T-helper 1 cell treated with Interleukin-12 subunit alpha and Interleukin-12 subunit beta and Interleukin-4 antibody, amounts not matched to agents 30 μg/mL and 1 μg/mL, for 36 hours (primary cell): ENCODE measurements around the gene ZNF630.
"Not testable (repeated sequence)": the region's sequence is repeated elsewhere in the genome, so short reads cannot be mapped to it uniquely, and the experiment has no call there.

Experiments used
- H3K27ac Mint-ChIP-seq: one replicate; pipeline ENCODE4 v1.8.0; 2021; ENCODE audit warnings: mild to moderate bottlenecking, mixed read lengths
- H3K27me3 Mint-ChIP-seq: one replicate; pipeline ENCODE4 v1.8.0; 2021; ENCODE audit warnings: low read depth, mixed read lengths
- H3K36me3 Mint-ChIP-seq: one replicate; pipeline ENCODE4 v1.8.0; 2021; ENCODE audit warnings: low read depth, mixed read lengths
- H3K4me1 Mint-ChIP-seq: one replicate; pipeline ENCODE4 v1.8.0; 2021; ENCODE audit warnings: low read depth, mixed read lengths
- H3K4me3 Mint-ChIP-seq: one replicate; pipeline ENCODE4 v1.8.0; 2021; ENCODE audit warnings: mild to moderate bottlenecking, moderate library complexity, mixed read lengths
- H3K9me3 Mint-ChIP-seq: one replicate; pipeline ENCODE4 v1.8.0; 2021; ENCODE audit warnings: mixed read lengths

The ZNF630 gene

DNA sequence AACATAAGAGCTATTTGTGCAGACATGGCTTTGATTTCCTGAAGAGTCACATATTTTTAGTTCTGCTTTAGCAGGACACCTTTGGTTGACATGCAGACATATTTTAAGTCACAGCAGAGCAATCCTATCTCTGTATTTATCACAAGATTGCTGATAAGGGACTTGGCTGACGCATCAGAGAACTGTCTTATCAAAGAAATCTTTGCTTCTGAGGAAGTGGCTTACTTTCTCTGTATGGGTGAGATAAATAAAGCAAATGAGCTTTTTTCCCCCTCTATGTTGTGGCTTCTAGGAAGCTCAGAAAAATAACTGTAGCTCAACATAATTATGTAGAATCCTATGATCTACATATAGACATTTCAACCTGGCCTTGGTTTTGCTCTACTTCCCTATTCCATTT lies 51.5 kb downstream of the ZNF630 start:
- not testable (repeated sequence) for H3K27me3 Mint-ChIP-seq, H3K36me3 Mint-ChIP-seq, H3K4me1 Mint-ChIP-seq, H3K4me3 Mint-ChIP-seq, H3K27ac Mint-ChIP-seq, H3K9me3 Mint-ChIP-seq

DNA sequence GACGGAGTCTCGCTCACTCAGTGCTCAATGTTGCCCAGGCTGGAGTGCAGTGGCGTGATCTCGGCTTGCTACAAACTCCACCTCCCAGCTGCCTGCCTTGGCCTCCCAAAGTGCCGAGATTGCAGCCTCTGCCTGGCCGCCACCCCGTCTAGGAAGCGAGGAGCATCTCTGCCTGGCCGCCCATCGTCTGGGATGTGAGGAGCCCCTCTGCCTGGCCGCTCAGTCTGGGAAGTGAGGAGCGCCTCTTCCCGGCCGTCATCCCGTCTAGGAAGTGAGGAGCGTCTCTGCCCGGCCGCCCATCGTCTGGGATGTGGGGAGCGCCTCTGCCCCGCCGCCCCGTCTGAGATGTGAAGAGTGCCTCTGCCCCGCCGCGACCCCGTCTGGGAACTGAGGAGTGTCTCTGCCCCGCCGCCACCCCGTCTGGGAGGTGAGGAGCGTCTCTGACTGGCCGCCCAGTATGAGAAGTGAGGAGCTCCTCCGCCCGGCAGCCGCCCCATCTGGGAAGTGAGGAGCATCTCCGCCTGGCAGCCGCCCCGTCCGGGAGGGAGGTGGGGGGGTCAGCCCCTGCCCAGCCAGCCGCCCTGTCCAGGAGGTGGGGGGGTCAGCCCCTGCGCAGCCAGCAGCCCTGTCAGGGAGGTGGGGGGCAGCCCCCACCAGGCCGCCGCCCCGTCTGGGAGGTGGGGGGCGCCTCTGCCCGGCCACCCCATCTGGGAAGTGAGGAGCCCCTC lies 54.7 kb downstream of the ZNF630 start:
- H3K27me3 Mint-ChIP-seq, H3K9me3 Mint-ChIP-seq, H3K4me3 Mint-ChIP-seq, H3K4me1 Mint-ChIP-seq, H3K27ac Mint-ChIP-seq, H3K36me3 Mint-ChIP-seq: not testable (repeated sequence)

DNA sequence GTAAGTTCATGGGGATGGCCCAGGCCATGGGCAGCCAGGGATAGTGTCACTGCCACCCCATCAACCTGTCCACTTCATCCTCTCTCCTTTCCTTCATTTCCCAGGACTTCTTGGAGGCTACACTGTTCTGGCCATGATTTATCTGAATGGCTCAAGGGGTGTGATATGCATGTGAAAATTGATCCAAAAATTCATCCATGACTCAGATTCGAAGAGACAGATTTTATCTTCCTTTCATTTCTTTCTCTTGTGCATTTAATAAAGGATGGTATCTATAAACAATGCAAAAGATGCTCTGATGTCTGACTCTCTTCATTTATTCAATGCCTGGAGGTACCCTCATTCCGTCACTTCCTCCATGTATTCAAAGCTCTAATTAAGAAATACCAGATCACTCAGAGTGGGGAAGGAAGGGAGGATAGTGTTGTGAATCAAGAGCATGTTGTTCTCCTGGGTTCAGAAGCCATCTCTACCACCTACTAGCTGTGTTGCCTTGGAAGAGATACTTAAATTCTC lies 61.9 kb downstream of the ZNF630 start:
- not testable (repeated sequence) for H3K27me3 Mint-ChIP-seq, H3K4me3 Mint-ChIP-seq, H3K4me1 Mint-ChIP-seq, H3K9me3 Mint-ChIP-seq, H3K36me3 Mint-ChIP-seq, H3K27ac Mint-ChIP-seq
